Left ventricle myocardium inferior (tissue), 1 donor: ENCODE measurements around the gene FAM200A. TPM values are rescaled to one million over a fixed set of nuclear protein-coding genes. Genes with fewer than 3 reads are reported as not detected.
A peak's percentile ranks its signal among the peaks of the same experiment; 100 is the strongest.

Experiments
- DNase-seq: peaks from one replicate; pipeline ENCODE4 v3.0.0-alpha.2; 2020
- H3K27ac ChIP-seq: fragments of 200-600 bp; replicated peaks from 2 replicates; pipeline ENCODE4 v1.8.0; 2021
- H3K27me3 ChIP-seq: fragments of 200-600 bp; 2 replicates; pipeline ENCODE4 v1.8.0; 2021; ENCODE audit warnings: low read depth
- H3K36me3 ChIP-seq: fragments of 200-600 bp; 2 replicates; pipeline ENCODE4 v1.8.0; 2021
- H3K4me1 ChIP-seq: fragments of 200-600 bp; 2 replicates; pipeline ENCODE4 v1.8.0; 2021
- H3K4me3 ChIP-seq: fragments of 200-600 bp; 2 replicates; pipeline ENCODE4 v1.8.0; 2021; ENCODE audit warnings: mild to moderate bottlenecking, moderate library complexity
- H3K9me3 ChIP-seq: fragments of 200-600 bp; replicated peaks from 2 replicates; pipeline ENCODE4 v1.8.0; 2021
- intact Hi-C: fragments of 100-400 bp; cut with micrococcal nuclease; formaldehyde crosslinking; loops from one replicate; pipeline ENCODE4 v1.11.0; 2022
- total RNA-seq: library from RNA; stranded (reverse); fragmentation: NEBNext Ultra II Directional; extraction: Animal tissue kit (Norgen Biotek cat#: 25700); gene quantifications from one replicate; pipeline ENCODE4 v1.2.1, GENCODE V29; 2021
- TF ChIP-seq, protein P1 (sequence below): fragments of 200-600 bp; IDR thresholded peaks from 2 replicates; pipeline ENCODE4 v1.8.0; 2021; ENCODE audit warnings: antibody characterized with exemption, mild to moderate bottlenecking, borderline replicate concordance
- donor health status: DM: no; HTN: yes; CAD: no; lungs with severe emphysema.

FAM200A gene
- total RNA-seq, 1 donor from 2014 or later: 6.4 TPM

GRCh38 chr7:99561737-99562051 lies 9.8 kb upstream of the FAM200A start:
- Histone ChIP-seq H3K27me3 (no peaks in the 10 kb centered on the region), H3K9me3 (no peaks in the 10 kb centered on the region), H3K4me1 (peaks cover 60% of the 10 kb centered on the region), H3K27ac (no peak overlapping the region), H3K4me3 (no peak overlapping the region), H3K36me3 (peaks cover 68% of the 10 kb centered on the region)
- TF ChIP-seq, protein P1, sequence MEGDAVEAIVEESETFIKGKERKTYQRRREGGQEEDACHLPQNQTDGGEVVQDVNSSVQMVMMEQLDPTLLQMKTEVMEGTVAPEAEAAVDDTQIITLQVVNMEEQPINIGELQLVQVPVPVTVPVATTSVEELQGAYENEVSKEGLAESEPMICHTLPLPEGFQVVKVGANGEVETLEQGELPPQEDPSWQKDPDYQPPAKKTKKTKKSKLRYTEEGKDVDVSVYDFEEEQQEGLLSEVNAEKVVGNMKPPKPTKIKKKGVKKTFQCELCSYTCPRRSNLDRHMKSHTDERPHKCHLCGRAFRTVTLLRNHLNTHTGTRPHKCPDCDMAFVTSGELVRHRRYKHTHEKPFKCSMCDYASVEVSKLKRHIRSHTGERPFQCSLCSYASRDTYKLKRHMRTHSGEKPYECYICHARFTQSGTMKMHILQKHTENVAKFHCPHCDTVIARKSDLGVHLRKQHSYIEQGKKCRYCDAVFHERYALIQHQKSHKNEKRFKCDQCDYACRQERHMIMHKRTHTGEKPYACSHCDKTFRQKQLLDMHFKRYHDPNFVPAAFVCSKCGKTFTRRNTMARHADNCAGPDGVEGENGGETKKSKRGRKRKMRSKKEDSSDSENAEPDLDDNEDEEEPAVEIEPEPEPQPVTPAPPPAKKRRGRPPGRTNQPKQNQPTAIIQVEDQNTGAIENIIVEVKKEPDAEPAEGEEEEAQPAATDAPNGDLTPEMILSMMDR: no peak
- intact Hi-C loops: no loop called here
- no peak for DNase-seq

DNA sequence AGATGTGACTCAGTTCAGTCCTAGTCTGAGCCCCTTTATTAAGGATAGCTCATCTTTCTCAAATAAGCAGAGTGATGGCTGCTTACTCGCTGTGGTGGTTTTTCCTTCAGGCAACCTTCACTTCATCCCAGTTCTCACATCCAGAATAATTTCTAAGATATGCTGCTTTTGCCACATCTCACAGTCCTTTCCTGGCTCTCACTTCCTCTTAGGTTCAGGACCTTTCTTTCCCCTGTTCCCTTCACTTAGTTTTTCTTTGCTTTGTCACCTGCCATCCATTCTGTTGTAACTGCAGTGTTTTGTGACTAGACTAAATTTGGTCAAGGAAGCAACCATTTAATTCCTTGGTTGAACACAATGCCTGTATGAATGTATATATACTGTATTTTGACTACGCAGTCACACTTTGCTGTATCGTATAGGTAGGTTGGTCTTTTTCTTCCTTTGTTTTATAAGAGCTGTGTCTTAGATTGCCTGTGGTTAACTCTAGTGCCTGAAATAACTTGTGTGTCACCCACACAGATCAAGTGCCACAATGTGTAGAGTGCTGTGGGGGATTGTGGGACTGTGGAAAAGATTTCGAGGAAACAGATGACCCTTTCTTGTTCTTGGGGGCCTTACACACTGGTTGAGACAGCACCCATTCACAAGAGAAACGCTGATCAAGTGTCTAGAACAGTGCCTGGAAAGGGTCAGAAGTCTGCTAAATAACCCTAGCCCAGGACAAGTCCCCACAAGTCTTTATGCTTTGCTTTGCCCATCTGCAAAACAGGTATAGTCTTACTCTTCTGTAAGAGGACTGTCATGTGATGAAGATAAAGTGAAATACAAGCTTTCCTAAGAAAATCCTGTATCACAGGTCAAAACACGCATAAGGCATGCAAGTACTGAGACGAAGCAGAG lies 9.2 kb upstream of the FAM200A start:
- no peak overlapping the region for H3K27ac ChIP-seq
- no peak for DNase-seq
- peaks cover 68% of the 10 kb centered on the region for H3K36me3 ChIP-seq
- no peak overlapping the region for H3K4me3 ChIP-seq
- no peaks in the 10 kb centered on the region for H3K27me3 ChIP-seq
- intact Hi-C loops: no loop called here
- no peaks in the 10 kb centered on the region for H3K9me3 ChIP-seq
- H3K4me1 ChIP-seq: peaks cover 61% of the 10 kb centered on the region
- TF ChIP-seq, protein P1: no peak

- no peaks in the 10 kb centered on the region for H3K27me3 ChIP-seq
- peak overlapping the region; percentile 98 for H3K4me3 ChIP-seq
- peaks cover 57% of the 10 kb centered on the region for H3K36me3 ChIP-seq
- H3K27ac ChIP-seq: peak overlapping the region; percentile 99
- DNase-seq: no peak
- intact Hi-C loops: no loop called here
- TF ChIP-seq, protein P1: no peak
- no peaks in the 10 kb centered on the region for H3K9me3 ChIP-seq
- H3K4me1 ChIP-seq: peaks cover 61% of the 10 kb centered on the region
Observed at GRCh38 chr7:99559175-99559915, 7.4 kb upstream of the FAM200A start.

- TF ChIP-seq, protein P1: no peak
- H3K4me1 ChIP-seq: peaks cover 61% of the 10 kb centered on the region
- H3K36me3 ChIP-seq: peaks cover 54% of the 10 kb centered on the region
Observed at GRCh38 chr7:99558306-99559174, 6.6 kb upstream of the FAM200A start, which contains the start of gene ZNF655. ZNF655 (plus strand) TSS chr7:99558642; CDS start chr7:99560560, 1,918 bp downstream.

DNA sequence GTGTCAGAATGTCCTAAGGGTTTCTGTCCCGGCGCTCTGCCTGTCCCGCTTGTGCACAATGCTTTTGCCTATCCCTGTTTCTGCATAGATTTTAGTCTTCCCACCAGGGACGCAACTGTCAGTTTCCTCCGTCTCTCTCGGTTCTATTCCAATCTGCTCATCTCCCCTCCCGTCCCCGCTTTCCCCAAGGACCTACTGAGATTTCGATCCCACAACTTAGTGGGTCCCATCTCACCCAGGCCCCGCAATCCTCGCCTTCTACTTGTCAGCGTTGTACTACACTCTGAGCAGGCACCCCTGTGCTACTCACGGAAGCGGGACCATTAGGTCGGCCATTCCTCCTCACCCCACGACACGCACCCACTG lies 6.0 kb upstream of the FAM200A start:
- DNase-seq: no peak
- Histone ChIP-seq H3K4me1 (peaks cover 60% of the 10 kb centered on the region), H3K4me3 (peak overlapping the region; percentile 98), H3K27me3 (no peaks in the 10 kb centered on the region), H3K27ac (peak overlapping the region; percentile 99), H3K36me3 (peaks cover 49% of the 10 kb centered on the region), H3K9me3 (no peaks in the 10 kb centered on the region)
- intact Hi-C loops: no loop called here
- TF ChIP-seq, protein P1: no peak

More at GRCh38 chr7:99558306-99559174, 6.6 kb upstream of the FAM200A start, which contains the start of gene ZNF655:
- peak; percentile 91 for DNase-seq
- peak within 1 kb of the TSS; percentile 99 for H3K27ac ChIP-seq
- H3K4me3 ChIP-seq: peak within 1 kb of the TSS; percentile 98
- H3K27me3 ChIP-seq: no peaks in the 10 kb centered on the region
- no peaks in the 10 kb centered on the region for H3K9me3 ChIP-seq
- intact Hi-C loops: no loop called here
